HG03108 (cell line): ENCODE measurements around the gene COL5A1.

ENCODE experiments used
- ATAC-seq: cut with Tn5 transposase; IDR thresholded peaks from one replicate; pipeline ENCODE4 v1.9.1; 2021; ENCODE audit warnings: moderate library complexity; ENCODE audit not compliant: unreplicated experiment

Gene COL5A1

GRCh38 chr9:134737842-134738580 lies 96.4 kb downstream of the COL5A1 start:
- no peak for ATAC-seq

GRCh38 chr9:134738869-134739659 lies 97.5 kb downstream of the COL5A1 start:
- no peak for ATAC-seq

GRCh38 chr9:134739660-134739968 lies 98.0 kb downstream of the COL5A1 start:
- ATAC-seq: no peak

GRCh38 chr9:134740071-134740470 lies 98.5 kb downstream of the COL5A1 start:
- no peak for ATAC-seq

GRCh38 chr9:134741846-134742245 lies 100.2 kb downstream of the COL5A1 start:
- no peak for ATAC-seq

- no peak for ATAC-seq
Observed at GRCh38 chr9:134742822-134743535, 101.4 kb downstream of the COL5A1 start.

GRCh38 chr9:134743853-134744252 lies 102.2 kb downstream of the COL5A1 start:
- ATAC-seq: no peak

- no peak for ATAC-seq
Observed at GRCh38 chr9:134744385-134745295, 103.0 kb downstream of the COL5A1 start.

GRCh38 chr9:134747951-134748489 lies 106.4 kb downstream of the COL5A1 start:
- no peak for ATAC-seq

GRCh38 chr9:134748591-134748990 lies 107.0 kb downstream of the COL5A1 start:
- ATAC-seq: no peak

GRCh38 chr9:134750450-134751155 lies 109.0 kb downstream of the COL5A1 start:
- no peak for ATAC-seq

- no peak for ATAC-seq
Observed at GRCh38 chr9:134751622-134752021, 110.0 kb downstream of the COL5A1 start.

- no peak for ATAC-seq
Observed at GRCh38 chr9:134752471-134753168, 111.0 kb downstream of the COL5A1 start.

GRCh38 chr9:134753191-134753590 lies 111.6 kb downstream of the COL5A1 start:
- ATAC-seq: no peak

GRCh38 chr9:134755221-134755907 lies 113.8 kb downstream of the COL5A1 start:
- no peak for ATAC-seq

GRCh38 chr9:134756098-134756497 lies 114.5 kb downstream of the COL5A1 start:
- ATAC-seq: no peak

- no peak for ATAC-seq
Observed at GRCh38 chr9:134757216-134757975, 115.8 kb downstream of the COL5A1 start.
